ENCODE results near the gene SMIM38.

SMIM38 gene

DNA sequence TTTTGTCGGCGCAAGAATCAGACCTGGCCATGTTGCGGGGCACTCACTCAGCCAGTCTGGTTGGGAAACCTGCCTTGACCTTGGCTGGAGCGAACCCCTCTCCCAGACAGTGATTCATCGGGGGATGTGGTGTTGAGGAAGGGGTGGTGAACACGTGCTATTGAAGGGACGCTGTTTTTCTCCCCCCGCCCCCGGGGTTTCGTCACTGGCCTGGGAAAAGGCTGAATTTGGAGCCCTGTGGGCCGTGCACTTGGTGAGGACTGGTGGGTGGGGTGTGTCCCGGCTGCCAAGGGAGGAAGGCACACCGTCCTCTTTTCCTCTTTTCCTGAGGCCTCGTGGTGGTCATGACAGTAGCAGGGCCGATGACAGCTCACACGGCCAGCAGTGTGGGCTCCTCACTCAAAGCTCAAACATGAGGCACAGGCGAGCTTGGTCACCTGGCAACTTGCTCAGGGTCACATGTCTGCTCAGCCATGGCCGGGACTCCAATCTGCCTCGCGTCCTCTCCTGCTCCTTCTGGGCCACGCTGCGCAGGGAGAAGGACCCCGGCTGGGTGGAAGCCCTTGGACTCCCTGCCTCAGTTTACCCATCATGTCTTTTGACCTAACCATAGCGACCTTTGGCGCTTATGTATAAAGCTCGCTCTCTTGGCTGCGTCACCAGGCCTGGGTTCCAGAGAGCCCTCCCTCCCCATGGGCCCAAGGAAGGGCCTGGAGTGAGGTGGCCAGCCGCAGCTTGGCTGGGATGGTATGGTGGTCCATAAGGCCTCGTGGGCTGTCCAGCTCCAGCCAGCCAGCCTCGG is 49.4 kb downstream of the SMIM38 start:
- DNase-seq, result no peak

Data from DMS79 (cell line).